ENCODE data around the gene SOSTDC1. TPM values are rescaled to one million over a fixed set of nuclear protein-coding genes. Genes with fewer than 3 reads are reported as not detected.
"Not testable (repeated sequence)": the region's sequence is repeated elsewhere in the genome, so short reads cannot be mapped to it uniquely, and the experiment has no call there.

Gene SOSTDC1
- polyA plus RNA-seq, 1 donor from 2014 or later = 0.52 TPM

DNA sequence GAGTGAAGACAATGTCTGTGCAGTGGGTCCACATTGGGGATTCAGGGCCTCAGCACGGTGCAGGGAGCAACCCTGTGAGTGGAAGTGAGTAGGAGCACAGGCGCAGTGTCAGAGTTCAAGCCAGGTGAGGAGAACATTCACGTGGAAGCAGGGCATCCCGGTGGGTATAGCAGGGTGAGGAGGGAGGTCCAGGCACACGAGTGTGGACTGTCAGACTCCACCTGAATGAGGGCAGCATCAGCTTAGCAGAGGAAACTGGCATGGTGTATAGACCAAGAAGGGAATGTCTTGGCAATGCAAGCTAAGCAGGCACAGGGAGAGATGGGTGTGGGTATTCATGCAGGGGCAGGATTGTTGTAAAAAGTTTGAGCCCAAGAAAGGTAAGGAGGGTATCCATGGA lies 45.8 kb upstream of the SOSTDC1 start:
- H3K27ac ChIP-seq (ENCODE audit: low read length) = no peak overlapping the region
- H3K4me3 ChIP-seq (ENCODE audit: low read length) = no peak overlapping the region
- no peak overlapping the region for H3K4me2 ChIP-seq (ENCODE audit: low read length)
- H3K36me3 ChIP-seq (ENCODE audit: insufficient read depth, low read length) = no peaks in the 10 kb centered on the region
- no peak overlapping the region for H3K9ac ChIP-seq (ENCODE audit: low read length)
- no peaks in the 10 kb centered on the region for H4K20me1 ChIP-seq (ENCODE audit: insufficient read depth)
- H3K9me3 ChIP-seq (ENCODE audit: low read length) = no peaks in the 10 kb centered on the region
- no peaks in the 10 kb centered on the region for H3K9me2 ChIP-seq (ENCODE audit: insufficient read depth, low read length)
- H3K27me3 ChIP-seq (ENCODE audit: insufficient read depth, low read depth, low read length) = no peaks in the 10 kb centered on the region
- H3K79me2 ChIP-seq (replicated peaks; ENCODE audit: insufficient read depth, low read length) = no peaks in the 10 kb centered on the region
- TF ChIP-seq POLR2AphosphoS5 (IDR thresholded peaks at IDR 0.05) (no peak), RAD21 (conservative IDR thresholded peaks at IDR 0.05) (no peak), EZH2 (IDR thresholded peaks at IDR 0.05; ENCODE audit: borderline replicate concordance, insufficient read depth, low read length, poor library complexity, severe bottlenecking) (no peak), EP300 (conservative IDR thresholded peaks at IDR 0.05; ENCODE audit: poor library complexity, severe bottlenecking) (no peak), MXI1 (conservative IDR thresholded peaks at IDR 0.05; ENCODE audit: poor library complexity, severe bottlenecking) (no peak), TAF1 (IDR thresholded peaks at IDR 0.05; ENCODE audit: low read depth) (no peak), SMC3 (conservative IDR thresholded peaks at IDR 0.05; ENCODE audit: poor library complexity) (no peak)
- TF ChIP-seq, protein P1, sequence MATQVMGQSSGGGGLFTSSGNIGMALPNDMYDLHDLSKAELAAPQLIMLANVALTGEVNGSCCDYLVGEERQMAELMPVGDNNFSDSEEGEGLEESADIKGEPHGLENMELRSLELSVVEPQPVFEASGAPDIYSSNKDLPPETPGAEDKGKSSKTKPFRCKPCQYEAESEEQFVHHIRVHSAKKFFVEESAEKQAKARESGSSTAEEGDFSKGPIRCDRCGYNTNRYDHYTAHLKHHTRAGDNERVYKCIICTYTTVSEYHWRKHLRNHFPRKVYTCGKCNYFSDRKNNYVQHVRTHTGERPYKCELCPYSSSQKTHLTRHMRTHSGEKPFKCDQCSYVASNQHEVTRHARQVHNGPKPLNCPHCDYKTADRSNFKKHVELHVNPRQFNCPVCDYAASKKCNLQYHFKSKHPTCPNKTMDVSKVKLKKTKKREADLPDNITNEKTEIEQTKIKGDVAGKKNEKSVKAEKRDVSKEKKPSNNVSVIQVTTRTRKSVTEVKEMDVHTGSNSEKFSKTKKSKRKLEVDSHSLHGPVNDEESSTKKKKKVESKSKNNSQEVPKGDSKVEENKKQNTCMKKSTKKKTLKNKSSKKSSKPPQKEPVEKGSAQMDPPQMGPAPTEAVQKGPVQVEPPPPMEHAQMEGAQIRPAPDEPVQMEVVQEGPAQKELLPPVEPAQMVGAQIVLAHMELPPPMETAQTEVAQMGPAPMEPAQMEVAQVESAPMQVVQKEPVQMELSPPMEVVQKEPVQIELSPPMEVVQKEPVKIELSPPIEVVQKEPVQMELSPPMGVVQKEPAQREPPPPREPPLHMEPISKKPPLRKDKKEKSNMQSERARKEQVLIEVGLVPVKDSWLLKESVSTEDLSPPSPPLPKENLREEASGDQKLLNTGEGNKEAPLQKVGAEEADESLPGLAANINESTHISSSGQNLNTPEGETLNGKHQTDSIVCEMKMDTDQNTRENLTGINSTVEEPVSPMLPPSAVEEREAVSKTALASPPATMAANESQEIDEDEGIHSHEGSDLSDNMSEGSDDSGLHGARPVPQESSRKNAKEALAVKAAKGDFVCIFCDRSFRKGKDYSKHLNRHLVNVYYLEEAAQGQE (IDR thresholded peaks at IDR 0.05; ENCODE audit: borderline replicate concordance) = no peak
- TF ChIP-seq, protein P2, sequence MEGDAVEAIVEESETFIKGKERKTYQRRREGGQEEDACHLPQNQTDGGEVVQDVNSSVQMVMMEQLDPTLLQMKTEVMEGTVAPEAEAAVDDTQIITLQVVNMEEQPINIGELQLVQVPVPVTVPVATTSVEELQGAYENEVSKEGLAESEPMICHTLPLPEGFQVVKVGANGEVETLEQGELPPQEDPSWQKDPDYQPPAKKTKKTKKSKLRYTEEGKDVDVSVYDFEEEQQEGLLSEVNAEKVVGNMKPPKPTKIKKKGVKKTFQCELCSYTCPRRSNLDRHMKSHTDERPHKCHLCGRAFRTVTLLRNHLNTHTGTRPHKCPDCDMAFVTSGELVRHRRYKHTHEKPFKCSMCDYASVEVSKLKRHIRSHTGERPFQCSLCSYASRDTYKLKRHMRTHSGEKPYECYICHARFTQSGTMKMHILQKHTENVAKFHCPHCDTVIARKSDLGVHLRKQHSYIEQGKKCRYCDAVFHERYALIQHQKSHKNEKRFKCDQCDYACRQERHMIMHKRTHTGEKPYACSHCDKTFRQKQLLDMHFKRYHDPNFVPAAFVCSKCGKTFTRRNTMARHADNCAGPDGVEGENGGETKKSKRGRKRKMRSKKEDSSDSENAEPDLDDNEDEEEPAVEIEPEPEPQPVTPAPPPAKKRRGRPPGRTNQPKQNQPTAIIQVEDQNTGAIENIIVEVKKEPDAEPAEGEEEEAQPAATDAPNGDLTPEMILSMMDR (IDR thresholded peaks at IDR 0.05; ENCODE audit: poor library complexity, severe bottlenecking) = no peak
- H2AFZ ChIP-seq (ENCODE audit: low read depth, low read length) = no peak overlapping the region
- H3F3A ChIP-seq (ENCODE audit: insufficient read depth, low read length, poor library complexity, severe bottlenecking) = no peaks in the 10 kb centered on the region

DNA sequence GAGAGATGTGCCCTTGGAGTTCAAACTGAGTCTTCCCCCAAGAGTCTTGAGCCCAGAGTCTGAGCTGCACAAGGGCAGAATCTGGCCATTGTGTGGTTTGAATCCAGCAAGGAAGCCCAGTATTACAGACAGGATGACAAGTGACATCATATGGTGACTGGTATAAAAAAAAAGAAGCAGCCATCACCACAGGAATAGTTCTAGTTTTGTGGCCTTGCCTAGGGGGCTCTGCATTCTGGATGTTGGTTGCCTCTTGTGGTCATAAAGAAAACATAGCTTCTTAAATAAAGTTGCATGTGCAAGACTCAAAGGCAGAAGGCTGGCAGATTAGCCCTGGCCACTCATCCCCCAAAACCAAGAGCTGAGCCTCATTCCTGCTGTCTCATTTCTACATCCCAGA lies 44.3 kb upstream of the SOSTDC1 start:
- H2AFZ ChIP-seq (ENCODE audit: low read depth, low read length) = no peak overlapping the region
- no peaks in the 10 kb centered on the region for H3K9me3 ChIP-seq (ENCODE audit: low read length)
- no peaks in the 10 kb centered on the region for H3K36me3 ChIP-seq (ENCODE audit: insufficient read depth, low read length)
- H3K79me2 ChIP-seq (replicated peaks; ENCODE audit: insufficient read depth, low read length) = no peaks in the 10 kb centered on the region
- no peaks in the 10 kb centered on the region for H3K9me2 ChIP-seq (ENCODE audit: insufficient read depth, low read length)
- no peaks in the 10 kb centered on the region for H3K27me3 ChIP-seq (ENCODE audit: insufficient read depth, low read depth, low read length)
- no peak overlapping the region for H3K4me2 ChIP-seq (ENCODE audit: low read length)
- H3F3A ChIP-seq (ENCODE audit: insufficient read depth, low read length, poor library complexity, severe bottlenecking) = no peaks in the 10 kb centered on the region
- no peak overlapping the region for H3K4me3 ChIP-seq (ENCODE audit: low read length)
- no peaks in the 10 kb centered on the region for H4K20me1 ChIP-seq (ENCODE audit: insufficient read depth)
- no peak overlapping the region for H3K27ac ChIP-seq (ENCODE audit: low read length)
- no peak overlapping the region for H3K9ac ChIP-seq (ENCODE audit: low read length)
- TF ChIP-seq TAF1 (IDR thresholded peaks at IDR 0.05; ENCODE audit: low read depth) (no peak), SMC3 (conservative IDR thresholded peaks at IDR 0.05; ENCODE audit: poor library complexity) (no peak), EZH2 (IDR thresholded peaks at IDR 0.05; ENCODE audit: borderline replicate concordance, insufficient read depth, low read length, poor library complexity, severe bottlenecking) (no peak), POLR2AphosphoS5 (IDR thresholded peaks at IDR 0.05) (no peak), RAD21 (conservative IDR thresholded peaks at IDR 0.05) (no peak), MXI1 (conservative IDR thresholded peaks at IDR 0.05; ENCODE audit: poor library complexity, severe bottlenecking) (no peak), EP300 (conservative IDR thresholded peaks at IDR 0.05; ENCODE audit: poor library complexity, severe bottlenecking) (no peak)
- TF ChIP-seq, protein P2 (IDR thresholded peaks at IDR 0.05; ENCODE audit: poor library complexity, severe bottlenecking) = no peak
- TF ChIP-seq, protein P1 (IDR thresholded peaks at IDR 0.05; ENCODE audit: borderline replicate concordance) = no peak

DNA sequence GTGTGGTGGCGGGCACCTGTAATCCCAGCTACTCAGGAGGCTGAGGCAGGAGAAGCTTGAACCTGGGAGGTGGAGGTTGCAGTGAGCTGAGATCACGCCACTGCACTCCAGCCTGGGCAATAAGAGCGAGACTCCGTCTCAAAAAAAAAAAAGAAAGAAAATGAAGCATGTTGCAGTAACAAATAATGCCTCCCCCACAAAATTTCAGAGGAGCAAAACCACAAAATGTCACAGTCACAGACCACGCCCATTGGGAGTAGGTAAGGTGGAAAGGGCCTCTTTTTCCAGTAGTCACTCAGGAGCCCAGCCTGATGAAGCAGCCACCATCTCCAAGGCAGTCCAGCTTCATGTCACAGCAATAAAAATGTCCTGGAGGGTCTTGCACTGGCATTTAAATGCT lies 40.9 kb upstream of the SOSTDC1 start:
- H3K4me3 ChIP-seq (ENCODE audit: low read length); H4K20me1 ChIP-seq (ENCODE audit: insufficient read depth); H3K9me3 ChIP-seq (ENCODE audit: low read length); H3K79me2 ChIP-seq (replicated peaks; ENCODE audit: insufficient read depth, low read length); H3F3A ChIP-seq (ENCODE audit: insufficient read depth, low read length, poor library complexity, severe bottlenecking); H3K36me3 ChIP-seq (ENCODE audit: insufficient read depth, low read length); H3K9ac ChIP-seq (ENCODE audit: low read length); H3K4me2 ChIP-seq (ENCODE audit: low read length); H2AFZ ChIP-seq (ENCODE audit: low read depth, low read length); H3K27me3 ChIP-seq (ENCODE audit: insufficient read depth, low read depth, low read length); H3K9me2 ChIP-seq (ENCODE audit: insufficient read depth, low read length); H3K27ac ChIP-seq (ENCODE audit: low read length): not testable (repeated sequence)
